Stimulated activated effector memory CD8-positive, alpha-beta T cell treated with anti-CD3 and anti-CD28 coated beads, Interleukin-12 subunit alpha, Interleukin-12 subunit beta, amount 100 ng/mL, for 72 hours (primary cell): ENCODE data around the gene IRF2BPL.

ENCODE experiments used
- ATAC-seq: fragments of 150-1000 bp; cut with Tn5 transposase; 2 replicates; pipeline ENCODE4 v1.10.0; 2021
- DNase-seq, 2 donors: peaks; one replicate each; pipeline ENCODE4 v3.0.0; 2021 to 2022; ENCODE audit warnings: low spot score in 2 of 2
- H3K27ac Mint-ChIP-seq: one replicate; pipeline ENCODE4 v1.8.0; 2022; ENCODE audit warnings: mild to moderate bottlenecking, mixed read lengths
- H3K36me3 Mint-ChIP-seq: one replicate; pipeline ENCODE4 v1.8.0; 2022; ENCODE audit warnings: mild to moderate bottlenecking, mixed read lengths
- H3K4me1 Mint-ChIP-seq: one replicate; pipeline ENCODE4 v1.8.0; 2022; ENCODE audit warnings: mixed read lengths
- H3K4me3 Mint-ChIP-seq: one replicate; pipeline ENCODE4 v1.8.0; 2022; ENCODE audit warnings: mild to moderate bottlenecking, mixed read lengths
- H3K9me3 Mint-ChIP-seq: one replicate; pipeline ENCODE4 v1.8.0; 2022; ENCODE audit warnings: mixed read lengths

IRF2BPL gene

GRCh38 chr14:77061630-77062257, 33.2 kb upstream of the IRF2BPL start:
- Mint-ChIP-seq H3K4me3 (no peak overlapping the region), H3K9me3 (no peaks in the 10 kb centered on the region), H3K4me1 (no peaks in the 10 kb centered on the region), H3K27ac (no peak overlapping the region), H3K36me3 (no peaks in the 10 kb centered on the region)
- ATAC-seq (no peak), DNase-seq (no peak)

GRCh38 chr14:77059276-77059915, 30.9 kb upstream of the IRF2BPL start:
- DNase-seq: no peak
- Mint-ChIP-seq H3K4me3 (no peak overlapping the region), H3K9me3 (no peaks in the 10 kb centered on the region), H3K27ac (no peak overlapping the region), H3K4me1 (no peaks in the 10 kb centered on the region), H3K36me3 (no peaks in the 10 kb centered on the region)
- ATAC-seq: peak; percentile 62

- Mint-ChIP-seq H3K9me3 (no peaks in the 10 kb centered on the region), H3K36me3 (no peaks in the 10 kb centered on the region), H3K4me3 (no peak overlapping the region), H3K27ac (no peak overlapping the region), H3K4me1 (no peaks in the 10 kb centered on the region)
- no peak for DNase-seq
- no peak for ATAC-seq
These were observed 30.3 kb upstream of the IRF2BPL start for GRCh38 chr14:77058785-77059184.

DNA sequence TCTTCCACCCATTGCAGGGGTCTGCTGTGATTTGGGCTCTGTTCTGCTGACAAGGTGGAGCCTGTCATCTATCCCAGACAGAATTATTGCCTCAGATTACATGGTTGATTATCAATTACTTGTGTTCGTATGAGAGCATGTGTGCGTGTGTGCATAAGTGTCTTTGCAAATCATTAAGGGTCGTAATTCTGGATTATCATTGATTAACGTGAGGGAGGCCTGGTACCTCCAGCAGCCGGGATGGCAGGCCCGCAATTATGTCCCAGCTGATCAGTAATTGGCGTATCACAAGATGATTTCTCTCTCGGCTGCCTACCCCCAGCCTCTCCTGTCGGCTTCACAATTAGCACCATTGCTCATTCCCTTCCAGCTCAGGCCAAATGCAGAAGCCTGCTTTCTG, 29.6 kb upstream of the IRF2BPL start:
- H3K4me3 Mint-ChIP-seq: no peak overlapping the region
- ATAC-seq (no peak), DNase-seq (no peak)
- H3K27ac Mint-ChIP-seq: no peak overlapping the region
- H3K9me3 Mint-ChIP-seq: no peaks in the 10 kb centered on the region
- H3K36me3 Mint-ChIP-seq: no peaks in the 10 kb centered on the region
- peaks cover 4% of the 10 kb centered on the region for H3K4me1 Mint-ChIP-seq

DNA sequence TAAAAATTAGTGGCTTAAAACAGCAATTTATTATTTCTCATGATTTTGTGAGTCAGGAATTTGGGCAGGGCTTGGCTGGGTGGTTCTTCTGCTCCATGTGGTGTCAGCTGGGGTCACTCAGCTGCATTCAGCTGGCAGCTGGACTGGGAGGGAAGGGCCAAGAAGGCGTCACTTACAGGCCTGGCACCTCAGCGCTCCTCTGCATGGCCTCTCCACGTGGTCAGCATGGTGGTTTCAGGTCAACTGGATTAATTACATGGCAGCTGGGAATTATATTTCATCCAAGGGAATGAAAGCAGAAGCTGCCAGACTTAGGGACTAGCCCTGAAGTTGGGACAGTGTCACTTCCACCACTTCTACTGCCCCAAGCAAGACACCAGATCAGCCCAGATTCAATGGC, 27.5 kb upstream of the IRF2BPL start:
- Mint-ChIP-seq H3K36me3 (no peaks in the 10 kb centered on the region), H3K9me3 (no peaks in the 10 kb centered on the region), H3K4me1 (peaks cover 7% of the 10 kb centered on the region), H3K27ac (peak overlapping the region; percentile 32), H3K4me3 (no peak overlapping the region)
- no peak for ATAC-seq
- DNase-seq: no peak

GRCh38 chr14:77055306-77055705, 26.8 kb upstream of the IRF2BPL start:
- Mint-ChIP-seq H3K9me3 (no peaks in the 10 kb centered on the region), H3K27ac (peak overlapping the region; percentile 50), H3K36me3 (no peaks in the 10 kb centered on the region), H3K4me1 (peaks cover 7% of the 10 kb centered on the region), H3K4me3 (no peak overlapping the region)
- peak; percentile 35 for ATAC-seq
- no peak for DNase-seq

- ATAC-seq (peak; percentile 91), DNase-seq (peak; percentile 72 to 86)
- Mint-ChIP-seq H3K27ac (no peak overlapping the region), H3K9me3 (no peaks in the 10 kb centered on the region), H3K36me3 (no peaks in the 10 kb centered on the region), H3K4me1 (peaks cover 7% of the 10 kb centered on the region), H3K4me3 (no peak overlapping the region)
These were observed 24.7 kb upstream of the IRF2BPL start for GRCh38 chr14:77053046-77053841.

- H3K4me1 Mint-ChIP-seq: peaks cover 7% of the 10 kb centered on the region
- H3K27ac Mint-ChIP-seq: no peak overlapping the region
- DNase-seq (no peak), ATAC-seq (peak; percentile 5)
- no peaks in the 10 kb centered on the region for H3K36me3 Mint-ChIP-seq
- no peak overlapping the region for H3K4me3 Mint-ChIP-seq
- H3K9me3 Mint-ChIP-seq: no peaks in the 10 kb centered on the region
These were observed 24.0 kb upstream of the IRF2BPL start for GRCh38 chr14:77052281-77053044.

DNA sequence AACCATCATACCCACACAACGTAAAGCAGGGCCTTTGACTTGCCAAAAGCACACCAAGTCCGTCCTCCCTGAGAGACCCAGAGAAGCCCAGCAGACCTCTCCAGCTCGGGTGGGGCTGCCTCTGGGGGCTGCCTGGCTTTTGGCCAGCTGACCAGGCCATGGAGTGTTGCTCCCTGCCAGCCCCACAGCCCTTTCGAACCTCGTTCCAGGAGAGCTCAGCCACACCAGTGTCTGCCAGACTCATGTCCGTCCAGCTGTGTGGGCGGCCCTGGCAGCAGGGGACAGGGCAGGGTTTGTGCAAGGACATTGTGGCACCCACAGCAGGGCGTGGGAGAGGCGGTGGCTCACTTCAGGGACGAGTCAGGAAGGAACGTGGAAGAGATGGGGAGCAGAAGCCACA, 22.6 kb upstream of the IRF2BPL start:
- no peak overlapping the region for H3K27ac Mint-ChIP-seq
- H3K4me1 Mint-ChIP-seq: peaks cover 7% of the 10 kb centered on the region
- DNase-seq (no peak), ATAC-seq (no peak)
- no peaks in the 10 kb centered on the region for H3K9me3 Mint-ChIP-seq
- H3K4me3 Mint-ChIP-seq: no peak overlapping the region
- no peaks in the 10 kb centered on the region for H3K36me3 Mint-ChIP-seq

- Mint-ChIP-seq H3K4me3 (no peak overlapping the region), H3K36me3 (no peaks in the 10 kb centered on the region), H3K4me1 (peaks cover 18% of the 10 kb centered on the region), H3K9me3 (no peaks in the 10 kb centered on the region), H3K27ac (no peak overlapping the region)
- DNase-seq (no peak), ATAC-seq (no peak)
These were observed 18.2 kb upstream of the IRF2BPL start for GRCh38 chr14:77046721-77047120.

GRCh38 chr14:77045238-77046162, 17.0 kb upstream of the IRF2BPL start:
- no peak for ATAC-seq
- Mint-ChIP-seq H3K4me3 (no peak overlapping the region), H3K4me1 (peaks cover 30% of the 10 kb centered on the region), H3K27ac (no peak overlapping the region), H3K36me3 (peaks cover 4% of the 10 kb centered on the region), H3K9me3 (no peaks in the 10 kb centered on the region)
- no peak for DNase-seq

- peaks cover 34% of the 10 kb centered on the region for H3K4me1 Mint-ChIP-seq
- H3K27ac Mint-ChIP-seq: no peak overlapping the region
- no peak overlapping the region for H3K4me3 Mint-ChIP-seq
- no peaks in the 10 kb centered on the region for H3K9me3 Mint-ChIP-seq
- H3K36me3 Mint-ChIP-seq: peaks cover 10% of the 10 kb centered on the region
- ATAC-seq (no peak), DNase-seq (no peak)
These were observed 16.3 kb upstream of the IRF2BPL start for GRCh38 chr14:77044783-77045237.

DNA sequence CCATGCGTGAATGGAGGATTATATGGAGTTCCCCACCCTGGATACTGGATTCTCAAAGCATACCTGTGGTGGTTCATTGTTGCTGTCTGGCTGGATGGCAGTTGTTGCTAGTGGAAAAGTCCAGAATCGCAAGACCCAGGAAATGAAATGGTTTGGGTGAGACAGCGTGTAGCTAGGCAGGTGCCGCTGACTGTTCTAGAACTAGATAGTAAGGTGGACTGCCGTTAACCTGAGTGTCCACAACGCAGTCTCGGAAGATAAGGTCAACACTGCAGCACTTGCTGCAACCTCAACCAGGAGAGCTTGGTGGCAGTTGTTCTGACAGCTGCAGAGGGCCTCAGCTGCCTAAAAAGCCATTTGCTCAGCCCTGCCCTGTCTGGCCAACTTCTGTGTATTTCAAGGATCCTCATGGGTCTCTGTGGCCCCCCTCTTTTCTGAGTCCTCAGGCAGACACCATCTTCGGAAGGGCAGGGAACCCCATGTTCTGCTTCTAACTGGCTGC, 15.5 kb upstream of the IRF2BPL start:
- peaks cover 41% of the 10 kb centered on the region for H3K4me1 Mint-ChIP-seq
- ATAC-seq (no peak), DNase-seq (no peak)
- no peaks in the 10 kb centered on the region for H3K9me3 Mint-ChIP-seq
- peak overlapping the region; percentile 24 for H3K4me3 Mint-ChIP-seq
- peaks cover 10% of the 10 kb centered on the region for H3K36me3 Mint-ChIP-seq
- peak overlapping the region; percentile 58 for H3K27ac Mint-ChIP-seq
